Pancreas (tissue), 10 donors: Measurements from ENCODE around the gene FBXO31. TPM values are rescaled to one million over a fixed set of nuclear protein-coding genes. Genes with fewer than 3 reads are reported as not detected.

ENCODE experiments used
- ATAC-seq, 4 donors: fragments of 200-7000 bp; cut with Tn5 transposase; one replicate each; pipeline versions ENCODE4 v1.8.0 to v1.9.1; 2020; ENCODE audit warnings: mild to moderate bottlenecking in 4 of 4, moderate library complexity in 4 of 4
- DNase-seq, 6 donors: peaks; one replicate each; pipeline ENCODE4 v3.0.0-alpha.2; 2020
- FAIRE-seq: peaks from 2 replicates; lab custom pipeline; 2012; peaks lifted over from hg19 to GRCh38; lab: Jason Lieb, UNC
- H3K27ac ChIP-seq, 4 donors: fragments of 200-600 bp; sonication (generic); 1 replicate in 3 of 4; 2 replicates in 1 of 4; pipeline versions ENCODE4 v1.5.0 to v1.8.0; 2020
- H3K27me3 ChIP-seq, 4 donors: fragments of 200-600 bp; one replicate each; pipeline ENCODE4 v1.8.0; 2021
- H3K36me3 ChIP-seq, 3 donors: fragments of 200-600 bp; sonication (generic) in 1 of 3; one replicate each; pipeline versions ENCODE4 v1.5.0 to v1.8.0; 2020 to 2021
- H3K4me1 ChIP-seq, 3 donors: fragments of 200-600 bp; one replicate each; pipeline ENCODE4 v1.8.0; 2021
- H3K4me3 ChIP-seq, 4 donors: fragments of 200-600 bp; sonication (generic) in 2 of 4; one replicate each; pipeline versions ENCODE4 v1.5.0 to v1.8.0; 2020 to 2021
- H3K9me3 ChIP-seq, 4 donors: fragments of 200-600 bp; one replicate each; pipeline ENCODE4 v1.8.0; 2021
- WGBS, 2 donors: extraction: QIAGEN DNeasy Blood & Tissue Kit; methylation state at CpG; one replicate each; pipeline ENCODE4 v1.1.7; 2013; 5-methylcytosine and 5-hydroxymethylcytosine counted together
- intact Hi-C, 3 donors: fragments of 100-400 bp; cut with DNase I; formaldehyde crosslinking; loops; one replicate each; pipeline versions ENCODE4 v1.11.1 to v1.14.2; 2022
- polyA plus RNA-seq, 2 donors: library from polyadenylated mRNA; stranded (reverse); fragments of 200-250 nt; gene quantifications; one replicate each; pipeline ENCODE4 v1.2.3, GENCODE V29; 2013
- total RNA-seq, 6 donors: library from RNA; stranded (reverse); fragmentation: NEBNext Ultra II Directional in 4 of 6; extraction: Animal tissue kit (Norgen Biotek cat#: 25700) in 4 of 6; gene quantifications; one replicate each; pipeline versions ENCODE4 v1.2.1 to v1.2.4, GENCODE V29; 2021 to 2023
- TF ChIP-seq, protein P1 (sequence below), 4 donors: fragments of 200-600 bp; sonication (generic) in 3 of 4; IDR thresholded peaks; one replicate each; pipeline versions ENCODE4 v1.5.0 to v1.8.0; 2021; ENCODE audit warnings: antibody characterized with exemption in 4 of 4
- donor health status: healthy with polysubstance abuse.
- donor health status: DM: no; HTN: no; CAD: no; lungs with moderate emphysema.
- donor health status: DM: no; HTN: no; CAD: no.
- donor health status: control.
- donor health status: control.
- donor health status: Bipolar disorder and iron deficiency.
- donor health status: DM: yes; HTN: yes; CAD: no.
- donor health status: DM: no; HTN: no; CAD: no.
- donor health status: DM: no; HTN: no; CAD: no.
- donor health status: DM: yes; HTN: yes; CAD: no.

FBXO31 gene
- total and polyA plus RNA-seq, 8 donors = 18.8 to 37.3 (median 24.9) TPM

DNA sequence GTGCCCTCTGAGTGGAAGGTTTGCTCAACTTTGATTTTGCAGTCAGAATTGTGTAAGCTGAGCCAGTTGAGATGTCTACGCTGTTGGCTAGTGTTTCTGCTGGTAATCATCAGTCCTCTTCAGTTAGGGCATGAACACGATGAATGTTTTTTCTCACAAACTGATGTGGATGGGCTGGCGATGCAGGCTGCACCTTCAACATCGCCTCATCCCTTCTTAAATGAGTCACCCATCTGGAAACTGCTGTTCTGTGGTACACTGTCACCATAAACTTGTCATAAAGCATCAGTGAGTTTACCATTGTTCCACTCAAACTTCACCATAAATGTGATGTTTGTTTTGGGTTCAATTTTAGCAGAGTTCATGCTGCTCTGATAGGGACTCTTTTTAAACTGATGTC is 74.8 kb downstream of the FBXO31 start:
- 84 to 96% methylated on average over 4 of the region's 4 CpGs for WGBS, 2 donors
- H3K4me1 ChIP-seq = no peaks in the 10 kb centered on the region
- no peak overlapping the region for H3K27ac ChIP-seq
- H3K4me3 ChIP-seq = no peak overlapping the region
- DNase-seq (peak in 1 of 6 donors; percentile 1), FAIRE-seq (no peak), ATAC-seq (no peak)
- no peaks in the 10 kb centered on the region for H3K9me3 ChIP-seq
- no peaks in the 10 kb centered on the region for H3K36me3 ChIP-seq
- H3K27me3 ChIP-seq = no peaks in the 10 kb centered on the region
- intact Hi-C loops = no loop called here
- TF ChIP-seq, protein P1, sequence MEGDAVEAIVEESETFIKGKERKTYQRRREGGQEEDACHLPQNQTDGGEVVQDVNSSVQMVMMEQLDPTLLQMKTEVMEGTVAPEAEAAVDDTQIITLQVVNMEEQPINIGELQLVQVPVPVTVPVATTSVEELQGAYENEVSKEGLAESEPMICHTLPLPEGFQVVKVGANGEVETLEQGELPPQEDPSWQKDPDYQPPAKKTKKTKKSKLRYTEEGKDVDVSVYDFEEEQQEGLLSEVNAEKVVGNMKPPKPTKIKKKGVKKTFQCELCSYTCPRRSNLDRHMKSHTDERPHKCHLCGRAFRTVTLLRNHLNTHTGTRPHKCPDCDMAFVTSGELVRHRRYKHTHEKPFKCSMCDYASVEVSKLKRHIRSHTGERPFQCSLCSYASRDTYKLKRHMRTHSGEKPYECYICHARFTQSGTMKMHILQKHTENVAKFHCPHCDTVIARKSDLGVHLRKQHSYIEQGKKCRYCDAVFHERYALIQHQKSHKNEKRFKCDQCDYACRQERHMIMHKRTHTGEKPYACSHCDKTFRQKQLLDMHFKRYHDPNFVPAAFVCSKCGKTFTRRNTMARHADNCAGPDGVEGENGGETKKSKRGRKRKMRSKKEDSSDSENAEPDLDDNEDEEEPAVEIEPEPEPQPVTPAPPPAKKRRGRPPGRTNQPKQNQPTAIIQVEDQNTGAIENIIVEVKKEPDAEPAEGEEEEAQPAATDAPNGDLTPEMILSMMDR (IDR thresholded peaks at IDR 0.05) = no peak

DNA sequence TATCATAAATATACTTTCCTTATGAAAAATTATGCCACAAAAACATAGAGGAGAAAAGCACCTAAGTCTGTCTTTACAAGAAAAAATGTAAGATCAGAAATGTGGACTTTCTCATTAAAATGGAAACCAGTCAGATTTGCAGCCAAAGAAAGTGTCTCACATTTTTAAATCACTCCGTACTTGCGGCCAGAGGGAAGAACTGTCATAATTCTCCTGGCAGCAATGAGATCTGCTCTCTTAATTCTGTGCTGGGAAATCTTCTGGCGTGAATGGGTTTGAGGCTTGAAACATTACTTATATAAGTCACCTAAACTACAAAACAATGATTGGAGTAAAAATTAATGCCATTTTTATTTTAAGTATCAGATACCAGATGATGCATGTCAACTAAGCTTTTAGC is 77.1 kb downstream of the FBXO31 start:
- intact Hi-C loops = no loop called here
- Histone ChIP-seq H3K9me3 (no peaks in the 10 kb centered on the region), H3K27me3 (no peaks in the 10 kb centered on the region), H3K36me3 (no peaks in the 10 kb centered on the region), H3K4me1 (no peaks in the 10 kb centered on the region), H3K27ac (no peak overlapping the region), H3K4me3 (no peak overlapping the region)
- TF ChIP-seq, protein P1 (IDR thresholded peaks at IDR 0.05) = no peak
- 88 to 93% methylated on average over 3 of the region's 3 CpGs for WGBS, 2 donors
- ATAC-seq (no peak), DNase-seq (no peak), FAIRE-seq (no peak)

DNA sequence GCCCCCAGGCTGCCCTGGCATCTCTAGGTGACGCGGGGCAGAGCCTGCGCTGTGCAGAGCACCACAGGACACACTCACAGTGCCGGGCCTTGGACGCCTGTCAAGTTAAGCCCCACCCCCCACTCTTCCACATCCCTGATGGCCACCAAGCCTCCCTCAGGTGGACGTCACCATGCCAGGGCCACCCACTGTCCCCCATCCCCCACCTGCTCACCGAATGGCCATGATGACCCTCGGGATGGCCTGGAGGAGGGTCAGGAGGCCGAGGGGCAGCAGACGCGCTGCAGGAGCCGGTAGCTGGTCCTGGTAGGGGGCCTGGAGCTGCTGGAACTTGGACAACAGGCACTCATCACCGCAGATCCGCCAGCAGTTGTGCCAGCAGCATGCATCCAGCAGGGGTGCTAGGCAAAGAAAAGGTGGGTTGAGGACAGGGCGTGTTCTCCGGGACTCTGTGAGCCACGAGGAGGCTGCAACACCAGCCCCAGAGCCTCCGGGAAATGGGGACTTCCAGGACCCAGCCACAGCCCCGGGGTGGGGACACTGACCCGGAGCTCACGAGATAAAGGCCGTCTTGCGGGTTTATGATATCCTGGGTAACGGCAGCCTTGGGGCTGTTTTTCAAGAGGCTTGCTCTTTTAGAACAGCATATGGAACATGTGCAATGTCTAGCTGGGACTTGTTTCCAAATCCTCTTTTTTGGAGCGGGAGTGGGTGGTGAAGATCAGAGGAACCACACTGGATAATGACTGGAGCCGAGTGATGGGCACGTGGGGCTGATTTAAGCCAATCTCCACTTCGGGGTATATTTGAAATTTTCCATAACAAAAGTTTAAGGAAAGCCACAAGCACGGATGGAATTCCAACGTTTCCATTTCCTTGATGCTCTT is 77.8 kb downstream of the FBXO31 start:
- ATAC-seq (no peak), FAIRE-seq (no peak), DNase-seq (peak in 1 of 6 donors; percentile 42)
- intact Hi-C loops = no loop called here
- no peaks in the 10 kb centered on the region for H3K4me1 ChIP-seq
- H3K9me3 ChIP-seq = no peaks in the 10 kb centered on the region
- no peaks in the 10 kb centered on the region for H3K36me3 ChIP-seq
- H3K27me3 ChIP-seq = no peaks in the 10 kb centered on the region
- H3K4me3 ChIP-seq = no peak overlapping the region
- no peak overlapping the region for H3K27ac ChIP-seq
- 66 to 72% methylated on average over 27 to 30 of the region's 30 CpGs for WGBS, 2 donors
- TF ChIP-seq, protein P1 (IDR thresholded peaks at IDR 0.05) = no peak

DNA sequence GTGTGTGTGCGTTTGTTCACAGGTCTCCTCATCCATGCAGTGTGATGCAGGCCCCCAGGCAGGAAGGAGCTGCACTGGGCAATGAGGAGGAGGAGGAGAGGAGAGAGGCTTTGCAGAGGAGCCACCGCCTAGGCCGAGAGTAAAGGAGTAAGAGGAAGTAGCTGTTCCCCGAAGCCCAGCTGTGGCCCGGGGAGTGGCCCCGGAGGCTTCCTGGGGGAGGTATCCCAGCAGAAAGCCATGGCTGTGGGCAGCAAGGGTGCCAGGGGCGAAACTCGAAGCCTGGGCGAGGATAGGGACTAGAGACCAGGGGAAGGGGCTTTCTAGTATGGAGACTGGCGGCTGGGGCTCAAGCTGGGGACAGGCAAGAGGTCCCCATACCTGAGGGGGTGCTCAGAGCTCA is 78.6 kb downstream of the FBXO31 start:
- DNase-seq (peak in 1 of 6 donors; percentile 53), ATAC-seq (no peak), FAIRE-seq (no peak)
- no peaks in the 10 kb centered on the region for H3K27me3 ChIP-seq
- 77 to 79% methylated on average over 10 of the region's 10 CpGs for WGBS, 2 donors
- TF ChIP-seq, protein P1 (IDR thresholded peaks at IDR 0.05) = no peak
- no peak overlapping the region for H3K27ac ChIP-seq
- H3K4me3 ChIP-seq = no peak overlapping the region
- no peaks in the 10 kb centered on the region for H3K36me3 ChIP-seq
- intact Hi-C loops = no loop called here
- no peaks in the 10 kb centered on the region for H3K4me1 ChIP-seq
- H3K9me3 ChIP-seq = no peaks in the 10 kb centered on the region

DNA sequence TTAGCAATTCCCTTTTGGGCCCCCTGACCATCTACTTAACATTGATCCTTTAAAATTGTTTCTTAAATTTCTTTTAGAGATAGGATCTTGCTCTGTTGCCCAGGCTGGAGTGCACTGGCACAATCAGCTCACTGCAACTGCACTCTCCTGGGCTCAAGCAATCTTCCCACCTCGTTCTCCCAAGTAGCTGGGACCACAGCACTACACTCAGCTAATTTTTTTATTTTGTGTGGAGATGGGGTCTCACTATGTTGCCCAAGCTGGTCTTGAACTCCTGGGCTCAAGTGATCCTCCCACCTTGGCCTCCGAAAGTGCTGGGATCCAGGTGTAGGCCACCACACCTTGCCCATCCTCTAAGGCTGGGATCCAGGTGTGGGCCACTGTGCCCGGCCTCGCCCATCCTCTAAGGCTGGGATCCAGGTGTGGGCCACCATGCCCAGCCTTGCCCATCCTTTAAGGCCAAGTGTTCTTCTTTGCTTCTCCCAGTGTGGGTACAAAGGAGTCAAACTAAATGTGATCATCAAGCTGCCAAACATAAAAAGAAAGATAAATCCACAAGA is 79.5 kb downstream of the FBXO31 start:
- Histone ChIP-seq H3K4me1 (no peaks in the 10 kb centered on the region), H3K27ac (no peak overlapping the region), H3K4me3 (no peak overlapping the region), H3K36me3 (no peaks in the 10 kb centered on the region), H3K27me3 (no peaks in the 10 kb centered on the region), H3K9me3 (no peaks in the 10 kb centered on the region)
- WGBS, 2 donors = 88 to 93% methylated on average over 4 of the region's 4 CpGs
- DNase-seq = peak in 1 of 6 donors; percentile 23
- TF ChIP-seq, protein P1 (IDR thresholded peaks at IDR 0.05) = no peak
- no peak for ATAC-seq
- intact Hi-C loops = no loop called here
- no peak for FAIRE-seq
